Inflammatory macrophage (primary cell): ENCODE measurements around the gene HPCAL4.

Experiments used
- DNase-seq, 2 donors: peaks; one replicate each; pipeline ENCODE4 v3.0.0-alpha.2; 2020 to 2022

The HPCAL4 gene

DNA sequence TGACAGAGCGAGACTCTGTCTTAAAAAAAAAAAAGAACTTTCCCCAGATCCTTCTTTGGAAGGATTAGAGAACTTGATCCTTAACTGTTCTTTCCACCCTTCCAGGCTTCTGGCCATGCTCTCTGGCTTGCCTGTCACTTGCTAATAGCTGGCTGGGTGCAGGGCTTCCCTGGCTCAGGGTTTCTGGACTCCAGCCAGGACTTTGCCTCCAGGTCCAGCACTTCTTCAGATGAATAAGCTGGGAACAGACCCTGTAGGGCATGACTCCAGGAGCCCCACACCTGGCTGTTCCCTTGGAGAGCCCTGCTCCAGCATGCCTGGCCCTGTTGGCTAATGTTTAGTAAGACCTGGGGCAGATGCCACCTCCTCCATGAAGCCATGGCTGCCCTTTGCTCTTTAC lies 16.0 kb downstream of the HPCAL4 start:
- no peak for DNase-seq

DNA sequence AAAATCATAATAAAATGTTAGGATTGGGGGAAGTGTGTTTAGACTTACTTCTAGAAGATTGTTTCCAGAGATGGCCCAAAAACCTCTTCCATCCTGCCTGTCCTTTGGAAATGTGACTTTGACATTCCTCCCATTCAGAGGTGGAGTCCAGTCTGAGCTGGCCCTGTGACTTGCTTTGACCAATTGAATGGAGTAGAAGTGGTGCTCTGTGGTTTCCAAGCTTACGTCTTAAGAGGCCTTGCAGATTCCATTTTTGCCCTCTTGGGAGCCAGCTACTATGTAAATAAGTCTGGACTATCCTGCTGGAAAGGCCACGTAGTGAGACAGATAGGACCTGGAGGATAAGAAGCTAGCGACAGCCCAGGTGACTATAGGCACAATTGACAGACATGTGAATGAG lies 18.0 kb downstream of the HPCAL4 start:
- no peak for DNase-seq

DNA sequence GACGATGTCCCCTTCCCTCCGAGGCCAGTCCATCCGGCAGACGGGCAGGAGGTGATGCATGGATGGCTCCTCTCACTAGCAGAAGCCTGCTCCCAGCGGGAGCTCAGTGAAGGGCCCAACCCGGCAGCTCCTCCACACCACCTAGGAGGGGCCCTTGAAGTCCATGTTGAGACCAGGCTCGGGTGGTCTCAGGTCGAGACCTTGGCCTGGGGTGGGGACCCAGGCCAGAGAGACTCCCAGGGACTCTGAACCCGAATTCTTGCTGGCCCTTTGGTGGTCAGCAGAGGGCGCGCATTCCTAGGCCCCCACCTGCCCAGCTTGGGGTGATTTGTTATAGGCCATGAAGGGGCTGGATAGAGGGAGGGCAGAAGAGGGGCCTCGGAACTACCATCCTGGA lies 18.7 kb downstream of the HPCAL4 start:
- DNase-seq = no peak

DNA sequence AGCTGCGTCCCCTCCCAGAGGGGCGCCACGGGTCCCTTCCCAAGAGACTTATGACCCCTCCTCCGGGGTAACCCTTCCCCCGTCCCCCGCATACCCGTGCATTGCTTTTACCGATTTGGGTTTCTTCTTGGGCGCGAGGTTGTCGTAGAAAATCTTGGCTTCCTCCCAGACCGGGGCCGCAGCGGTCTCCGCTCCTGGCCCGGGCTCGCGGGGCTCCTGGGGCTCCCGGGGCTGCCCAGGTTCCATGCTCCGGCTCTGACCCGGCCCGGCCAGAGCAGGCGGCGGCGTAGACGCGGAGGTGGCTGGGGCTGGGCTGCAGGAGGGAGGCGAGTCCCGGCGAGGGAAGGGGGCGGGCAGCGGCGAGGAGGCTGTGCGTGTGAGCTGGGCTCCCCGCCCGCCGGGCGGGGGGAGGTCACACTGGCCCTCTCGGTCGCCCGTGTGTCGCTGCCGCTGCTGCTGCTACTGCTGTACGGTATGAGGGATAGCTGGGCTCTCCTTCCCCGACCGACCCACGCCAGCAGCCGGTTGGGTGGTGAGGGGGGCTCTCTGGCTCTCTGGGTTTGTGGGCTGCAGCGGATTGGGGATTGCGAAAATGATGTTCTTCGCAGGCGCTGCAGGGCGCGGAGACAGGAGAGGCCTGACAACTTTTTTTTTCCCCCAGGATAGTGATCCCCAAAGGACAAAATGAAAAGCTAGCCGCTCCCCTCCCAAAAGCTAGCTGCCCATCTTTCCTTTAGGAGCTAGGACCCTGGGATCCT lies 19.3 kb downstream of the HPCAL4 start, which contains the start of gene NT5C1A:
Gene NT5C1A (minus strand): TSS at position 315 of the 758 bp plus-strand sequence. CDS start 69 bp downstream, at position 246.
- peak in 1 of 2 donors; percentile 13 for DNase-seq

DNA sequence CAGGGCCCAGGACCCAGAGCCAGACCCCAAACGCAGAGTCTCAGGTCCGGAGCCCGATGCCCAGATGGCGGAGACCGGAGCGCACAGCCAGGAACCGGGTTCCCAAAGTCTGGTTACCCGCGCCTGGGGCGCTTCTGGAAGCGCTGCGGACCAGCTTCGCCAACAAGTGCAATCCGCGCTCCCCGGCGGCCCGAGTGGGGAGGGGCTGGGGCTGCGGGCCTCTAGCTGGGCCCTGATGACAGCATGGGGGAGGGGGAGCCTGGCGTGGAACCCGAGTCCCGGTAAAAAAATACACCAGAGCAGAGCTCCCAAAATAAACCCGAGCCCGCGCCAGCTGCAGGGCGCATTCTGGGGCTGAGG lies 19.8 kb downstream of the HPCAL4 start:
- DNase-seq = no peak

DNA sequence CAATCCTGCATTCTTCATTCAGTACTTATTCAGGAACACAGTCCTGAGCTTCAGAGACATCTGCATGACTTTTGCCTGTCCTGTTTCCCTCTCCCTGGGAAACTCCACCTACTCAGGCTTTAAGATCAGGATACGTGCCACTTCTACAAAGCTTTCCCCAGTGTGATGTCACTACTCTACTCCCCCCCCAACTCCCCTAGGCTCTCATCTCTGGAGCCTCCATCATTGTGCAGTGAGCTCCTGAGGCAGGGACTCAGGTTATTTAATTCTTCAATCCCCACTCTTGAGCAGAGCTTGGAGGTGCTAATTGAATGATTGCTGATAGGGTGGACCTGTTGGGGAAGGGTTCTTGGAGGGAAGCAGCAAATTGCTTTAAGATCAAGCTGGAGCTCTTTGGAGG lies 20.5 kb downstream of the HPCAL4 start:
- no peak for DNase-seq

DNA sequence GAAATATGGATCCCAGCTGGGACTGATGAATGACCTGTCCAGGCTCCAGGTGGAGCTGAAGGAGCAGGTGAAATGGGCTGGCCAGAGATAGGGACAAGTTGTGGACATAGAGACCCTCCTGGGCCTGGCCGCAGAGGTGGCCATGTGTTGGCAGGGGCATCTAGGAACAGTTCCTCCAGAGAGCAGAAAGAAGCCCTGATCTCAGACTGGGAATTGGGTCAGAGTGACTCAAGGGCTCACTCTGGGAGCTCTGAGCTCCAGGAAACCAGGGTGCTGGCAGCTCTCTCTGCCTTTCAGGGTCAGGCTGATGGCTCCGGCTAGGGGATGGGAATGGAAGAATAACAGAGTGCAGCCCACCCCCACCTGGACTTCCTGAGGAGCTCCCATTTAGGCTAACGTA lies 22.3 kb downstream of the HPCAL4 start:
- no peak for DNase-seq

DNA sequence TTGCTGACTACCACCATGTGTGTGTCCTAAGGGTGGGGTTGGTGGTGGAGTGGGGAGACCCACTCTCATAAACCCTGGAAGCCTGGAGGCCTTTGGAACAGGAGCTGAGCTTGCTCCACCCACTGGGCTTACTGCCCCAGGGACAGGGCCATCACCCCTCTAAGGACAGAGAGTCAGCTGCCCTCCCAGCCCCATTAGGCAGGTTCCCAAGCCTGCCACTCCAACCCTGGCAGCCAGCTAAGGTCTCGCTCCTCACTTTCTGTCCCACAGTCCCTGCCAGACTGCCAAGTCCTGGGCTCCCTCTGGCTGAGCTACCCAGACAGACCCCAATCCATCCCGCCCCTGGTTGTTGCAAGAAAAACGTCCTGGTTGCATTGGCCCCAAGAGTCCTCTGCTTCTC lies 23.1 kb downstream of the HPCAL4 start:
- no peak for DNase-seq

DNA sequence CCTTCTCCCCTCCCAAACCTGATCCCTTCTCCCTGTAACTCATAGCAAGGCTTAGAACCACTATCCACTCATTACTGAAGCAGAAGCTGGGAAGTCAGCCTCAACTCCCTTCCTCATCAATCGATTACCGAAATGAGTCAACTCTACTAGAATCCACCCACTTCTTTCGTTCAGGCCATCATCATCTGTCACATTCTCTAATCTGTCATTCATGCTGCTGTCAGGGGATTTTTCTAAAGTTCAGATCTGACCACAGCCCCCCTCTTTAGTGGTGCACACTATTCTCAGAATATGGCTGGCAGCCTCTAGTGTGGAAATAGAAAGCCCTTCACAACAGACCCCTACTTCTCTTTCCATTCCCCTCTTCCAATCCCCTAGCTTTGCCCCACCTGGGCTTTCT lies 24.5 kb downstream of the HPCAL4 start:
- no peak for DNase-seq

DNA sequence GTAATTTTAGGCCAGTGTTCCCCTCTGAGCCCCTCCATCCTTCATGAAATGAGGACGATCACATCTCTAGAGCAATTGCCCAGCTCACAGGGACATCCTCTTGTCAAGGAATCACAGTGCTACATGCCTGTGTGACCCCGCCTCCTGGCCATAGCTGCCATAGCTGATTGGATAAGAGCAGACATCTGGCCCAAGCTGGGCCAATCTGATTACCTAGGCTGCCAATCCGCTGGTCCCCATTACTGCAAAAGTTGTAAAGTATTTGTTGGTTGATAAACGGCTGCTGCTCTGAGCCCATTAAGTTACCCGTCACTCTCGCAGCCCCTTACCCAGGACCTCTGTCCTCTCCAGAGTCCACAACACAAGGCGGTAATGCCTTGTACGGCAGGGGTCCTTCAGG lies 27.7 kb downstream of the HPCAL4 start:
- DNase-seq = no peak

DNA sequence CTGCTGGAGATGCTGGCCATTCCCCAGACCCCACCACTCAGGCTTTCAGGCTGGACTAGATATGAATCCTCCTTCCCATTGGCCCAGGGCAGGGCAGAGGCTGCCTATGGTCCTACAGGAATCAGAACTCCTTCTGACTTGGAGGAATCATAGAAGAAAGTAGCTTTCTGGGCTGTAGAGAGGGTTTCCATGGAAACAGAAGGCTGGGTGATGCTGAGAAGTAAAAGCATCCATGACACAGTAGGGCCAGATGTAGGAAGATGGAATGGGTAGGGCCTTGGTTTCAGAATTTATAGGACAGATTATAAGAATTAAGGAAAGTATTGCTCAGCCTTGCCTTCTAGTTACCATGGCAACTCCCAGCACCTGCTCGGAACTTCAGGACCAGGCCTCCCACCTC lies 28.4 kb downstream of the HPCAL4 start:
- no peak for DNase-seq

DNA sequence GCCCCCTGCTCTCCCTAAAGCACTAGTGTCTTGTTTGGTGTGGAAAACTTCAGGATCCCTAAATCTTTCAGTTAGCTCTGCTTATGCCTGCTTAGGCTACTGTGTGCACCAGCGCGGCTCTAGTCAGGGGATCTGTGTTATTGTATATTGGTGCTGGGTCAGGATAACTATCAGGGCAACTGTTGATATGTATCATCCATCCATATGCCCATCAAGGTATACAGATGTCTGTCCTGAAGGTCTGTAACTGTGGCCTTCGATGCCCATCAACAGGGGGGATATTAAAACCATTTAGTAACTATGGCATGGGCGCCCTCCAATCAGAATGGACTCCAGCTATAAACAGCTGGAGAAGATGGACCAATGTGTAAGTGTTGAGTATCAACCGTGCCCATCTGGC lies 31.7 kb downstream of the HPCAL4 start:
- DNase-seq = no peak

DNA sequence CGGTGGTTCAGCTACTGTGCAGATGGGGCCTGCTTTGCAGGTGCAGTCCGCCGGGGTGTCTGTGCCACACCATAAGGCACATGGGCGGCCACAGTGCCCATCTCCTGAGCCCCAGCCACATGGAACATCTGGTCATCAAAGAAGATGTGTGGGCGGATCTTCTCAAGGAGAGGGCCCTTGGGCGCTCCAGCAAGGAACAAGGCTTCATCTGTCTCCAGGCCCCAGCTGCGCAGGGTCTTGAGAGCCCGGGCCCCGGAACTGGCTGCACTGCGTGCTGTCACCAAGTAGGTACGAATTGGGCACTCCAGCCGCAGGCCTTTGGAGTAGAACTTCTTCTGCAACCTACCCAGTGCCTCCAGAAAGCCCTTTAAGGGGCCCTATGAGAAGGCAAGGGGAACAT lies 32.1 kb downstream of the HPCAL4 start:
- no peak for DNase-seq

DNA sequence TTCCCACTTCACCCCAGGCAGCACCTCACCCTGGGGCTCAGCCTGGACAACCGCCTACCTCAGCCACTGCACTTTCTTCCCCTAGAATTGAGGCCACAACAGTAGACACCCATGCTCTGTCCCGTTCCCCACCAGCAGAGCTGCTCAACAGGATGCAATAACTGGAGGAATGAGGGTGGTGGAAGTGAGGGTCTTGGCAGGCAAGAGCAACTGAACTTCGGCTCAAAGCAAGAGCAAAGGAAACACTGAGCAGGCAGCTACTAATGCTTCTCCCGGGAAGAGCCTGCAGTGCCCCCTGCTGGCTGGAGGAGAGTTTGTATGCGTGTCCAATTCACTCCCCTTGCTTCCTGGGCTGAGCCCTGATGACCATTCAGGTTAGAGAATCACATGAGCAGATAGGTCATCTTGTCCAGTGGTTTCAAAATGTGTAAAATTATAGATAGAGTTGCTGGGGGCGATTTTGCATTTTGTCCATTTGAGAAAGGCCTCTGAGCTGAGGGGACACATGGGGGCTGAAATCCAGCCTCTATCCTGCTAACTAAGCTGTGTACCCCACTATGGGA lies 33.2 kb downstream of the HPCAL4 start:
- peak; percentile 74 to 80 for DNase-seq

DNA sequence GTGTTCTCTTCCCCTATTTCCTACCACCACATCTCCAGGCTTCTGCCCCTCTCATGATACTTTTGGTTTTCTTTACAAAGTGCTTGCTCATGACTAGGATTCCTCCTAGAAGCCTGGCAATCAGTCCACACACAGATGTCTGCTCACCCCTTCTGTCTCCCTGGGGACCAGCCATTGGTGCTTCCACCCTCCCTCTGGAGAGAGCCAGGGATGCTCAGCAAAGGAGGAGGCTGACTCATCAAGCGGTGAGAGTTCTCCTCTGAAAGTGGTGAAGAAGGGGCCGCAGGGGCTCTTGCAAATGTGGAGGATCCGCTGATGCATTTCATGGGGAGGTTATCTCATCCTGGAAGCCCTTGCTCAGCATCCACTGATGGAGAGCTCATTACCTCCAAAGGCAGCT lies 33.8 kb downstream of the HPCAL4 start:
- no peak for DNase-seq

DNA sequence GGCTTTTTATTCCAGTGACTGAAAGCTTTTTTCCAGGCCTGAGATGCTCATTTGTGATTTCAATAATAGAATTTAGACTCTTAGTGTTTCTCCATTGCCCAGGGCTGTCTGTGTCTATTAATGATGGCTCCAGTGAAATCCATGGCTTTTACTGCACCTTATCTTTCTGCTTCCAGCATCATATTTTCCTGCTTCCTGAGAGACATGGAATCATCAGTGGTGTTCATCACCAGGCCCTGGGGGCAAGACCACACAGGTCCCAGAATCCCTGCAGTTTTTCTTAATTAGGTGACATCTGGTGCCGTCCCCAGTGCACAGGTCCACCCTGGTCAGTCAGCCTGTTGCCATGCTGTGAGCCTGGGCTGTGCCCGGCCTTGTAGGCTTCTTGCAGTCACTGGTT lies 34.8 kb downstream of the HPCAL4 start:
- no peak for DNase-seq

DNA sequence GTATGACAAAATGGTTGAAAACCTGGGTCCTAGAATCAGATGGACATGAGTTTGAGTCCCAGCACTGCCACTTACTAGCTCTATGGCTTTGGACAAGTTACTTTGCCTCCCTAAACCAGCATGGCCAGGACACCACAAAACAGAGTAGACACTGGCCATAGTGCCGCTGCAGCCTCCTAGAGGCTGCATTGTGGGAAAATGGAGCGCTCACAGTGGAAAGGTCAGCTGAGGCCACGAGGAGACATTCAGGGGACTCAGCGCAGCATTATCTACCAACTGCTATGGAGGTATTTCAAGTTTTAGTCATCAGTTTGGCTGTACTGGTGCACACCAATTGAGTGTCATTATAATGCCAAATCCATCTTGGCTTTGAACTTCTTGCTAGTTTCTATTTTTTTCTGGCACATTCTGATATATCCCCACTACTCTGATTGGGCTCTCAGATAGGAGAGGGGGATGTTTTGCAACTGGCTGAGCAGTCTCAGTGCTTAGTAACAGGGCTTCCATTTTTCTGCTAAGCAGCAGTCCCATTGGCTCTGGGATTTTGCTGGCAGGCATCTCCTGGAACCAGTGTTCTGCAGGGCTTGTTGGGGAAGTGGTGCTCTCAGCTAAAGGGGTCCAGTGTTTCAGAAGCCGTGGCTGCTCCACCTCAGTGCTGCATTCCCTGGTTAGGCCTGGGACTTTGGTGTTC lies 35.5 kb downstream of the HPCAL4 start:
- DNase-seq = no peak

DNA sequence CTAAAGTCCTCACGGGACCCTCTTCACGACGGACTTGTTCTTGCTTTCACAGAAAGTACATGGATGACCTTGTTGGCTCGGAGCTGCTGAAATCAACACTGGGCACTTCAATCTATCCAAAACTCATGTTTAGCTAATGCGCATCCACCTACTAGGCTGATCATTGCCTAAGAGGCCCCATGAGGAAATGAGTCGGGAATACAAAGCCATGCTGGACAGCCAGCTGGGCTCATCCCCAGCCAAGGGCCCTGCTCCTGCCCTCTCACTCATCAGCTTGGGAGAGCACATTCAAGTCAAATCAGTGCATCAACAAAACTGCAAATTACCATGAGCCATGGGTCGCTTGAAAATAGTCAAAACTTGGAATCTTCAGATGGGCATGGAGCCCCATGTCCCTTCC lies 36.9 kb downstream of the HPCAL4 start:
- DNase-seq = no peak

DNA sequence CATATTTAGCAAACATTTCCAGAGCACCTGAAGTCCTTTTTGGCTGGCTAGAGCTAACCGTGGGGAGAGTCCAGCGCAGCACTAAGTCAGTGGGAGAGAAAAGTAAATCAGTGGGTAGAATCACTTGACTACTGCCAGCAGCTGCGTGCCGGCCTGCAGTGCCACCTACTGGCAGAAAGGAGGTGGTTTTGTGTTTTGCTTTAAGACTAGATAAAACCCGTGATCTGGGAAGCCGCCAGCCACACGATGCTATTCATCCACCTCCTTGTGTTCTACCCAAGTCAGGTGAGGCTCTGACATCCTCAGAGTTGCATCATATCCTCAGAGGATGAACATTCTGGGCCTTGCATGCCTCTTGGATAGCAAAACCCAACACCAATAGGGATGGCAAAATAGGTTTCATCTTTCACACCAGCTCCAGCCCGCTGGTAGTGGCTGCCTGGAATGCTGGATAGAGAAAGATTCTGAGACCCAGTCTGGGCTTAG lies 37.6 kb downstream of the HPCAL4 start:
- peak; percentile 78 to 84 for DNase-seq

DNA sequence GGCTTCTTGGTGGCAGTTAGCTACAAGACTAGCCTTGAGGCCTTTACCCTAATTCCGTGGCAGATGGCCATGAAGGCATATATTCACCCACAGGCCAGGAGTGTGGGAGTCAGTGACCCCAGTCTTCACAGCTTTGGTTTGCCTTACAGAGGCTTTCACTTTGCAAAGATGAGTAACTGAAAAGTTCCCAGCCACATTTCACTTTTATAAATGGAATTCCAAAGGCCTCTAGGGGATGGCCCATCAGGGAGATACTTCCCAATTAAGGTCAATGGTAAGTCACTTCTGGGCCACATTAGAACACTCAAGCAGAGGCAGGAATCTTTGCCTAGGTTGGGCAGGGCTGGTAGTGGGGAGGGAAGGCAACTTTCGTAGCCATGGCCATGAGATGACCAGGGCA lies 38.7 kb downstream of the HPCAL4 start:
- DNase-seq = no peak

DNA sequence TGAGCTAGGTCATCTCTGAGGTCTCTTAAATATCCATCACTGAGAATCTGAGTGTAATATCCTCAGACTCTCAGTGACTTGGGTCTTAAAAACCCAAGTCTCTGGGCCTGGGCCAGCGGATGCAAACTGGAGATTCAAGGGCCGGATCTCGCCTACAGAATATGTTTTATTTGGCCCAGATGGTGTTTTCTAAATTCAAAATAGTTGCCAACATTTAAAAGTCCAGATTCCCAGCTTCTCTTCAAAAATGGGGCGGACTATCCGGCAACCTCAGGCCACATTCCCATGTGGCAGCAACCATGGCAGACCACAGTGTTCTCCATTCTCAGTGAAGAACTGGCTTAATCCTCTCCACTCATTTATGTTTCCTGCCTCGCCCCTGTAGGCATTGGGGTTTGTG lies 39.1 kb downstream of the HPCAL4 start:
- no peak for DNase-seq

DNA sequence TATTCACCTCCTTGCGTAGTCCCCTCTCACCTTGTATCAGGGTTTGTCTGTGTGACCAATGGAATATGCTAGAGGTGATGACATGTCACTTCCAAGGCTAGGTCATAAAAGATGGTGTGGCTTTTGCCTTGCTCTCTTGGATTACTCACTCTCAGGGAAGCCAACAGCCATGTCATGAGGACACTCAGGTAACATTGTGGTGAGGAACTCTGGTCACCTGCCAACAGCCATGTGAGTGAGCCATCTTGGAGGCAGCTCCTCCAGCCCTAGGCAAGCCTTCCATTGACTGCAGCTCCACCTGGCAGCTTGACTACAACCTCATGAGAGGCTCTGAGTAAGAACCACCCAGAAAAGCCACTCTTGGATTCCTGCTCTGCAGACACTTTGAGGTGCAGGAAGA lies 40.8 kb downstream of the HPCAL4 start:
- DNase-seq = no peak

DNA sequence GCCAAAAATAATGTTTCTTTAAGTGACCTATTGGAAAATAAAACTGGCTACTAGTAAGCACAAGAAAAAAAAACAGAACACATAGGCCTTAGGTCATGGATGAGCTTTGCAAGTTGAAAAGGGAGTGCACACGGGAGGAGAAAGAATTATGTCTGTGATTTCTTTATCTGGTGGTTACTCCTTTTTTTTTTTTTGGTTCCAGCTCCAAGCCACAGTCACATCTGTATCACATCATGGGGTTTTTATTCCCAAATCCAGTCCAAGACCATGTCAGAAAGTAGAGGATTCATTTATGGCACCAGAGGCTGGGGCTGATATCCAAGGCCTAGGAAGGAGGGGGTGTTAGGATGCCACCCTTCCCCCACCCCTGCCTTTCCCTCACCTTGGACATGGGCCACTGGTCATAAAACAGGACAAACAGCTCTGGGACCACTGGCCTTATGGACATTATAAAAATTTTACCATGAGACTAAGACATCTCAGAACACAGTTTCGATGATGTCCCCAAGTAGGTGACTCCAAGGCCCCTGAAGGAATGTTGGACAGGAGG lies 41.5 kb downstream of the HPCAL4 start:
- no peak for DNase-seq

DNA sequence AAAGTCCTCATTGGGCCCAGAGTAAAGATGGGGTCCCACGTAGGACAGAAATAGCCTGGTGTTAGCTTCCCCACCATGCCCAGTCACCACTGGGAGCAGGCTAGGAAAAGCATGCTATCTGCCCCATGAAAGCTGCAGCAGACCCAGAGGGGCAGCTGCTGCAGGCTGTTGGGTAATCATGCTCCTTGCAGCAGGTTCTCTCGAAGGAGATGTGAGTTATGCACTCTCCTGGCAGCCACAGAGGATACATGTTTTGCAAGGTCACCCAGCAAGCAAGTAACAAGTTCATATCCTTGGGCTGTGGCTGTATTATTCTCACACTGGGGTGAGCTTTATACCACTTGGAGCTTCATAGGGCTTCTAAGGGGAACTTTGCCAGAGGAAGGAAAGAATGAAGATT lies 42.7 kb downstream of the HPCAL4 start:
- DNase-seq = no peak
